Brain microvascular endothelial cell (primary cell): Measurements from ENCODE around the gene PERCC1.

Source experiments
- DNase-seq: peaks from one replicate; pipeline ENCODE4 v3.0.0-alpha.2; 2020
- H3K27ac ChIP-seq: fragments of 250-450 bp; sonication (Bioruptor Pico); 2 replicates; pipeline ENCODE4 v1.5.1; 2020; ENCODE audit warnings: mild to moderate bottlenecking, moderate library complexity
- H3K27me3 ChIP-seq: fragments of 250-450 bp; sonication (Bioruptor Pico); replicated peaks from 2 replicates; pipeline ENCODE4 v1.5.1; 2020; ENCODE audit warnings: mild to moderate bottlenecking
- H3K36me3 ChIP-seq: fragments of 250-450 bp; sonication (Bioruptor Pico); replicated peaks from 2 replicates; pipeline ENCODE4 v1.5.1; 2020; ENCODE audit warnings: mild to moderate bottlenecking
- H3K4me3 ChIP-seq: 2 replicates; pipeline ENCODE4 v1.5.1; 2011; ENCODE audit warnings: low read depth, mild to moderate bottlenecking, control low read depth, low read length, moderate library complexity
- CTCF ChIP-seq: IDR thresholded peaks from 2 replicates; pipeline ENCODE4 v1.5.1; 2011; ENCODE audit warnings: low read depth, mild to moderate bottlenecking, moderate library complexity, low read length, control low read depth, inconsistent platforms; ENCODE audit errors: missing control alignments
- in situ Hi-C: cut with HindIII; loops from 2 replicates; pipeline ENCODE4 v1.10.0; 2017; ENCODE audit warnings: low sequenced_read_pairs, low pct_ligation_motif_present

The PERCC1 gene

DNA sequence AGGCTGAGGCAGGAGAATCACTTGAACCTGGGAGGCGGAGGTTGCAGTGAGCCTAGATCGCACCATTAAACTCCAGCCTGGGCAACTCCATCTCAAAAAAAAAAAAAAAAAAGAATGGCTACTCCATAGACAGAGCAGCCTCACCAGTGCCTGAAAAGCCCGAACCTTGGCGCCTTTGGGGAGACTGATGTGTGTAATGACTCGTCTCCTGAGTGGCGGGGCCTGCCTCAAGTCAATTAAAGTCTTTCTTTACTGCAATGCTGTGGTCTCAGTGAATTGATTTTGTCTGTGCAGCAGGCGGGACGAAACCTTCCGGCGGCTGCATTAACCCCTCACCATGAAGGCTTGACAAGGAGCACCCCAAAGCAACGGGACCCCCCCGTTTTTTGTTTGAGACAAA lies 6.8 kb upstream of the PERCC1 start:
- no peaks in the 10 kb centered on the region for H3K27me3 ChIP-seq
- no peak overlapping the region for H3K4me3 ChIP-seq
- in situ Hi-C loops = no loop called here
- DNase-seq = no peak
- TF ChIP-seq CTCF = no peak
- no peaks in the 10 kb centered on the region for H3K36me3 ChIP-seq
- no peak overlapping the region for H3K27ac ChIP-seq

- in situ Hi-C loops = no loop called here
- TF ChIP-seq CTCF = no peak
- Histone ChIP-seq H3K27ac (no peak overlapping the region), H3K4me3 (no peak overlapping the region), H3K36me3 (no peaks in the 10 kb centered on the region), H3K27me3 (no peaks in the 10 kb centered on the region)
- no peak for DNase-seq
These were observed 5.1 kb upstream of the PERCC1 start for GRCh38 chr16:1425616-1426370.

- no peak for DNase-seq
- no peak overlapping the region for H3K4me3 ChIP-seq
- no peak for TF ChIP-seq CTCF
- H3K27me3 ChIP-seq = no peaks in the 10 kb centered on the region
- no peaks in the 10 kb centered on the region for H3K36me3 ChIP-seq
- in situ Hi-C loops = no loop called here
- no peak overlapping the region for H3K27ac ChIP-seq
These were observed 4.0 kb upstream of the PERCC1 start for GRCh38 chr16:1426734-1427471.

DNA sequence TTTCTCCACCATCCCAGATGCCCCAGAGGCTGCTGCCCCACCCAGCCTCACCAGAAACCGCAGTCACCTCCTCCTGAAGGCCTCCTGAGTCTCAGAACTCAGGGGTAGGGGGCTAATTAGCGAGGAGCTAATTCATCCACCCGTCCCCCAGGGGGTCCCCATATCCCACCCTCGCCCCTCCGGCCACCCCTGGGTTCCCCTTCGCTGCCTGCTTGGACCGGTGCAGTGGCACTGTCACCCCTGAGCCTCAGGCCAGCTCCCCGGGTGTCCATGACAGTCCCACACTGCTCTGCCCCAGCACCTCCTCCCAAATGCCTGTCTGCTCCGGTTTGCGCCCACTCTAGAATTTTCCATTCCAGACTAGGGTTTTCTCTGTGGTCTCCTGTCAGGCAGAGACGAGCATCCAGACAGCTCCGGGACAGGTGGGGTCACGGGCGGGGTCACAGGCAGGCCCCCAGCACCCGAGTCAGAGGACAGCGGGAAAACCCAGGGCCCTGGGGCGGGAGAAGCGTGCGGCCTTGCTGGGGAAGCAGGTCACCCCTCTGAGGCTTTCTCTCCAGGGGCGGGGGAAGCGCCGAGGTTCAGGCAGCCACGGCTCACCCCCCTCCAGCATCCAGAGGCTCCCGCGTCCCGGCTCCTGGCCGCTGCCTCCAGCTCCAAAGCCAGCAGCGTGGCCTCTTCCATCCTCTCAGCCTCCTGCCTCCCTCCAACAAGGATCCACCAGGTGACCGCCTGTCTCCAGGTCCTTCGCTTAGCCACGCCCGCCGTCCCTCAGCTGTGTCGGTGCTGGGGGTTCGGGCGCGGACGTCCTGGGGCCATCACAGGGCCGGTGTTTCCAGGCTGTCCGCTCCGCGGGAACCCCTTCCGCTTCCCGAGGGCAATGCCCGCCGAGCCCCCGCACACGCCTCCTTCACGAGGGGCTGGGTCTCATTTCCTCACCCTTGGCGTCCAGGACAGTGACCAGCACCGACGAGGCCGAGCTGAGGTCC lies 3.1 kb upstream of the PERCC1 start:
- H3K27me3 ChIP-seq = peaks cover 4% of the 10 kb centered on the region
- H3K36me3 ChIP-seq = no peaks in the 10 kb centered on the region
- in situ Hi-C loops = no loop called here
- no peak overlapping the region for H3K4me3 ChIP-seq
- no peak for DNase-seq
- no peak overlapping the region for H3K27ac ChIP-seq
- TF ChIP-seq CTCF = no peak

DNA sequence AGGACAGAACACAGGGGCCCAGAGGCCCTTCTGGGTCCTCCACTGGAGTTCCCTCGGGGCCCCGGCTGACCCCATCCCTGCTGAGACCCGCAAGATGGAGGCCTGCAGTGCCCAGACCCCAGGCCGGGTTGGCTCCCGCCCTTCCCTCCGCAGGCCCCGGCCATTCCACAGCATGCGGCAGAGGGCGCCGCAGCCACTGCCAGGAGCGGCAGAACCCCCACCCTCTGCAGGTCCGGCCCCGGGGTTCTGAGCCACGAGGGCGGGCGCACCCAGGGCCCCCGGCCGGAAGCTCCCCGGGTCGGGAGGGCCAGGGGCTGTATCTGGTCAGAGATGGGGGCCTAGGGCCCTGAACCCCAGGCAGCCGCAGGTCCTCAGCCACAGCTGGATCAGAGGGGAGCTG lies 2.4 kb upstream of the PERCC1 start:
- Histone ChIP-seq H3K27ac (no peak overlapping the region), H3K27me3 (peaks cover 7% of the 10 kb centered on the region), H3K36me3 (no peaks in the 10 kb centered on the region), H3K4me3 (no peak overlapping the region)
- in situ Hi-C loops = no loop called here
- DNase-seq = no peak
- peak; percentile 61 for TF ChIP-seq CTCF
